HG03469 (cell line): ENCODE results near the gene NXN.
"Not testable (repeated sequence)": the region's sequence is repeated elsewhere in the genome, so short reads cannot be mapped to it uniquely, and the experiment has no call there.

Source experiments
- ATAC-seq: cut with Tn5 transposase; IDR thresholded peaks from one replicate; pipeline ENCODE4 v1.9.1; 2021; ENCODE audit warnings: mild to moderate bottlenecking, moderate library complexity, moderate number of reproducible peaks; ENCODE audit not compliant: unreplicated experiment

Gene NXN

GRCh38 chr17:787641-788221 is 191.8 kb downstream of the NXN start:
- no peak for ATAC-seq

DNA sequence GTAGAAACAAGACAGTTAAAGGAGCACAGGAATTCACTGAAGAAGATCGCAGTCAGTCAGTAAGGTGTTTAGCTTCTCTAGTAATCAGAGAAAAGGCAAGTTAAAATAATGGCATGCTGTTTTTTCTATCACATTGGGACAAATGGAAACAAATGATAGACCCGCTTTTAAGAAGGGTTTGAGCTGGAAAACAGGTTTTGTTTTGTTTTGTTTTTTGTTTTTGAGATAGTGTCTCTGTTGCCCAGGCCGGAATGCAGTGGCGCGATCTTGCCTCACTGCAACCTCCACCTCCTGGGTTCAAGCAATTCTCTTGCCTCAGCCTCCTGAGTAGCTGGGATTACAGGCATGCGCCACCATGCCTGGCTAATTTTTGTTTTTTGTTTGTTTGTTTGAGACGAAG is 193.7 kb downstream of the NXN start:
- not testable (repeated sequence) for ATAC-seq

DNA sequence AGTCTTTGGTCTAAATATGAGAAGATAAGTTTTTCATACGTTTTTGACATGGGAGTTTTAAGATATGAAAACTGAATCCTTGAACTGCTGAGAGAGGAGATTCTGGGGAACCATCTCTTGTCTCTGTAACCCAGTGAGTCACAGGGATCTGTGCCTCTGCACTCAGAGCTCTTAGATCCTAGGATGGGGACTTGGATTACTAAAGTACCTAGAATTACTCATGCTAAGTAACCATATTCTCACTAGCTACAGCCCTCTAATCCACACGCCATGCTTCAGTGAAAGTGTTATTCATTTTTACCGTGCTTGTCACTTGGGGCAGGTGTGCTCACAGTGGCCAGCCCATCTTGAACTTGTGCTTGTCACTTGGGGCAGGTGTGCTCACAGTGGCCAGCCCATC is 195.4 kb downstream of the NXN start:
- ATAC-seq = no peak

DNA sequence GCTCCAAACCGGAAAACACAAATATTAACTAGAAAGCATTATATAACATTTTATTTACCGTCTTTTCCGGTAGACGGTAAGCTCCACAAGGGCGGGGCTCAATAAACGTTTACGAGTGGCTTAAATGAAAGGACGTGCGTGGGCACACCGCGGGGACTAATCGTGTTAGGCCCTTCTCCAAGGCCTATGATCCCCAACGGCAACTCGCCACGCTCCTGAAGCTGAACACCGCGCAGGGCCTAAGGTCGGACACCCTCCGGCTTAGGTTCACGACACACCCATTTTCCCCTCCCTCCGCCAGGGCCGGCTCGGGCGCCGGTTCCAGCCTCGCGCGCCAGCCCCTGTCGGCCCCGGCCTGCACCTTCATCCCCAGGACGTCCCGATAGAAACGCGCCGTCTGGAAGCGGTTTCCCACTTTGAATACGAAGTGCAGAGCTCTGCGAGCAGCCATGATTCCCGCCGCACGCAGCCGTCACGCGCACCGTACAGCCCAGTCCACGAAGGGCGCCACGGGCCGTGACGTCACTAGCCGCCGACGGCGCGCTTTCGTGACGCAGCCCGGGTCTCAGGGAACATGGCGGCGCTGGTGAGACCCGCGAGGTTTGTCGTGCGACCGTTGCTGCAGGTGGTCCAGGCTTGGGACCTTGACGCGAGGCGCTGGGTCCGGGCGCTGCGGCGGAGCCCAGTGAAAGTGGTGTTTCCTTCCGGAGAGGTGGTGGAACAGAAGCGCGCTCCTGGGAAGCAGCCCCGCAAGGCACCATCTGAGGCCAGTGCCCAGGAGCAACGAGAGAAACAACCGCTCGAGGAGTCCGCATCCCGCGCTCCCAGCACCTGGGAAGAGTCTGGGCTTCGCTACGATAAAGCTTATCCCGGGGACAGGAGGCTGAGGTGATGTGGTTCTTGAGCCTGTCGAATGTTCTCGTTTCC is 197.5 kb downstream of the NXN start, which contains the start of the genes GLOD4 and MRM3:
Gene GLOD4 (minus strand): TSS at position 476 of the 927 bp plus-strand sequence. CDS start 25 bp downstream, at position 451.
Gene MRM3 (plus strand): TSS at position 549 of the 927 bp plus-strand sequence. CDS start 26 bp downstream, at position 575.
- peak; percentile 69 for ATAC-seq

DNA sequence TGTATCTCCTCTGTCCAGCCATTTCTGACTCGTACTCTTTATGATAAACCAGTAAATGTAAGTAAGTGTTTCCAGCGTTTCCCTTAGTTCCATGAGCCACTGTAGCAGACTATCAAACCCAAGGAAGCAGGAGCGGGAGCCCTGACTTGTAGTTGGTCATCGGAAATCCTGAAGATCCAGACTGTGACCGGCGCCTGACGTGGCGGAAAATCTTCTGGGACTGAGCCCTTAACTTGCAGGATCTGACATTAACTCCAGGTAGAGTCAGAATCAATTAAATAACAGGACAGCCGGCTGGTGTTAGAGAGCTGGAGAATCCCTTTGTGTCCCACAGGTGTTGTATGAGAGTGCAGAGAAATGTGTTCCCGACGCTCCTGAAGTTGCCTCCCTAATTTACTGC is 201.5 kb downstream of the NXN start:
- no peak for ATAC-seq

DNA sequence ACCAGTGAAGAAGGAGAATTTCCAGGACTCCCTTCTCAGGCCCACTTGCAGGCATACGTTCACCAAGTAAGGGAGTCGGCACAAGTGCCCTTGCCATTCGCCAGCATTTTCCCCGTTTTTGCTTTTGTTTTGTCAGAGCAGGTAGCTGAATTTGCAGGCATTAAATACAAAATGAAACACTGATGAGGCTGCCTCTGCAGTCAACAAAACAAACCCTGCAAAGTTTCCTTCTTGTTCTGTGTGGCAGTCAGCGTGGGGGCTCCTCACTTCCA is 205.3 kb downstream of the NXN start:
- ATAC-seq = no peak

GRCh38 chr17:773467-774312 is 205.9 kb downstream of the NXN start:
- no peak for ATAC-seq

DNA sequence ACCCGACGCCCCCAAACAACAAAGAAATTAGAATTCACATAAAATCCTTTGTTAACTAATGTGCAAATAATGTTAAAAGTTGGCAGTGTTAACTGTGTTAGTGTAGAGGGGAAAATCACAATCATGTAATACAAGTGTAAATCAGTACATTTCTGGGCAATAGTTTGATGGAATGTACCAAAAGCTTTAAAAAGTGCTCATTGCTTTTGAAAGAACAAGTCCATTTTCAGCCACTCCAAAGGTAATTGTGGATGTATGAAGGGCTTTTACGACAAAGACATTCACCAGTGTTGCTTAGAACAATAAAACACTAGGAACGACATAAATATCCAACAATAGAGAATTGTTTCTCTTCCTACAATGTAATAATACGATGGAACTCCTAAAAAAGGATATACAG is 206.6 kb downstream of the NXN start:
- ATAC-seq = no peak

DNA sequence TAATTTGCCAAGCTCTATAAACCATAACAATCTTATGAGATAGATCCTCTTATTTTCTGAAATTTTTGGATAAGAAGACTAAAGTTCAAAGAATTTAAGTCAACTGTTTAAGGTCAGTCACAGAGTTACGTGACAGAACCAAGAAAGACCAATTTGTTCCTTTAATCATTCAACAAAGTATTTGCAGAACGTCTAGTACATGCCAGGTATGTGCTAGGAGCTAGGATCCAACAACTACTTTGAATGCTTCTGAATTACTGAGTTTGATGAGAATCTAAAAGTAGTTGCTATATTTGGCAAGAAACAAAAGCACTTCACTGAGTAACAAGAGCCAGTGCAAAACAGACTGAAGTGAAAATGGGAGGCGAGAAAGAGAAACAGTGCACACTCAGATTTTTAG is 212.5 kb downstream of the NXN start:
- ATAC-seq = no peak

- ATAC-seq = no peak
These were observed 219.2 kb downstream of the NXN start for GRCh38 chr17:760371-760770.

DNA sequence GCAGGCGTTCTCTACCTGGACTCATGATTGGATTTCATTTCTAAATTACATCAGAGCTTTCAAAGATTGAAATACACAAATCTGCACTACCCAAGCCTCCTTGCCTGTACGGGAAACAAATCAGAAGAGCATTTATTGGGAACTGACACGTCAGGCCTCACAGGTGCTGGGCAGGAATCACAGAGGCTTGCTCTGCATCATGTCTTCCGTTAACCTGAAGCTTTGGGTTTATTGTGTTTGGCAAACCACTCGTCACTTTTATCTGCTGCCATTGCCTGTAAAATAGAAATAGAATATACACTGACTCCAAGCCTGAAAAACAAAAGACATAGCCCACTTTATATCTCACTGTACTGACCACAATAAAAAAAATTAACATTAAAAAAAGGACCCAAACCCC is 219.6 kb downstream of the NXN start:
- no peak for ATAC-seq

- not testable (repeated sequence) for ATAC-seq
These were observed 223.5 kb downstream of the NXN start for GRCh38 chr17:756010-756567.

DNA sequence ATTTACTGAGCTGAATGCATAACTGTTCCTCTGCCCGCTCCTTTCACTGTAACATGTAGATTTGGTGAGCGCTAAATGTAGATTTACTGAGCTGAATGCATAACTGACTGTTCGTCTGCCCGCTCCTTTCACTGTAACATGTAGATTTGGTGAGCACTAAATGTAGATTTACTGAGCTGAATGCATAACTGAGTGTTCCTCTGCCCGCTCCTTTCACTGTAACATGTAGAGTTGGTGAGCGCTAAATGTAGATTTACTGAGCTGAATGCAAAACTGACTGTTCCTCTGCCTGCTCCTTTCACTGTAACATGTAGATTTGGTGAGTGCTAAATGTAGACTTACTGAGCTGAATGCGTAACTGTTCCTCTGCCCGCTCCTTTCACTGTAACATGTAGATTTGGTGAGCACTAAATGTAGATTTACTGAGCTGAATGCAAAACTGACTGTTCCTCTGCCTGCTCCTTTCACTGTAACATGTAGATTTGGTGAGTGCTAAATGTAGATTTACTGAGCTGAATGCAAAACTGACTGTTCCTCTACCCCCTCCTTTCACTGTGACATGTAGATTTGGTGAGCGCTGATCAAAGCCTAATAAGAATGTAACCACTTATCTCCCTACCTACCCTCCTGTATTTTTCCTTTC is 224.1 kb downstream of the NXN start:
- ATAC-seq = not testable (repeated sequence)

DNA sequence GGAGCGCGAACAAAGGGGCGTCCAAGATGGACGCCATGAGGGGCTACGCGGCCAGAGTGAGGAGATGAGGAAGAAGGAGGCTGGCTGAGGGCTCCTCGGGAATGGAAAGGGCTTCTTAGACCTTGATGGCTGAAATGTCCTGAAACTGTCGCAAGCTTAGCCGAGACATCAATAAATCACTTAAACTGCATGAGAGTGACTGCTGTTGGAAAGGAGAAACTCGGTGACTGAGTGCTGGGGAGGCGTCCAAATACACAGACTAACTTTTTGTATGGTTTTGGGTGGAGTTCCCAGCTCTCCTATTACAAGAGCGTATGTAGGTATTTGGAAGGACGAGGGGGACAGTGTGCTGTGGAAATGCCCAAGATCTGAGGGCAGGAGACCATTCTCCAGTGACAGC is 226.2 kb downstream of the NXN start:
- no peak for ATAC-seq

DNA sequence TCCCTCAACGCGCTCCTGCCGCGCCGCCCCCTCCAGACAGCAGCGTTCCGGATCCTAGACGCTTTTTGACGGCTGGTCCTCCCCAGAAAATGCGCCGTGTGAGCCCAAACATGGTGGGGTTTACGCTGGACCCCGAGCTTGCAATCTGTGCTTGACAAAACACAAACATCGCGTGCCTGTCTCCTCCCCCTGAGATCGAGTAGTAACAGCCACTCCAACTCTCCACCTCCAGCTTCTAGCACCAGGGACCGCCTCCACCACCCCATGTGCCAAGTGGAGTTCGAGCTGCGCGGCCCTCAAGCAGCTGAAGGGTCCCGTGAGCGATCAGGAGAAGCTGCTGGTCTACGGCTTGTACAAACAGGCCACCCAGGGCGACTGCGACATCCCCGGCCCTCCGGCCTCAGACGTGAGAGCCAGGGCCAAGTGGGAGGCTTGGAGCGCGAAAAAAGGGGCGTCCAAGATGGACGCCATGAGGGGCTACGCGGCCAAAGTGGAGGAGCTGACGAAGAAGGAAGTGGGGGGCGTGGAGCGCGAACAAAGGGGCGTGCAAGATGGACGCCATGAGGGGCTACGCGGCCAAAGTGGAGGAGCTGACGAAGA is 226.9 kb downstream of the NXN start:
- no peak for ATAC-seq

- peak; percentile 49 for ATAC-seq
These were observed 227.5 kb downstream of the NXN start, which contains the start of gene GEMIN4 for GRCh38 chr17:752002-752619. GEMIN4 (minus strand) TSS chr17:752264; CDS start chr17:752142, 122 bp downstream.

- no peak for ATAC-seq
These were observed 228.1 kb downstream of the NXN start for GRCh38 chr17:751269-752001.

DNA sequence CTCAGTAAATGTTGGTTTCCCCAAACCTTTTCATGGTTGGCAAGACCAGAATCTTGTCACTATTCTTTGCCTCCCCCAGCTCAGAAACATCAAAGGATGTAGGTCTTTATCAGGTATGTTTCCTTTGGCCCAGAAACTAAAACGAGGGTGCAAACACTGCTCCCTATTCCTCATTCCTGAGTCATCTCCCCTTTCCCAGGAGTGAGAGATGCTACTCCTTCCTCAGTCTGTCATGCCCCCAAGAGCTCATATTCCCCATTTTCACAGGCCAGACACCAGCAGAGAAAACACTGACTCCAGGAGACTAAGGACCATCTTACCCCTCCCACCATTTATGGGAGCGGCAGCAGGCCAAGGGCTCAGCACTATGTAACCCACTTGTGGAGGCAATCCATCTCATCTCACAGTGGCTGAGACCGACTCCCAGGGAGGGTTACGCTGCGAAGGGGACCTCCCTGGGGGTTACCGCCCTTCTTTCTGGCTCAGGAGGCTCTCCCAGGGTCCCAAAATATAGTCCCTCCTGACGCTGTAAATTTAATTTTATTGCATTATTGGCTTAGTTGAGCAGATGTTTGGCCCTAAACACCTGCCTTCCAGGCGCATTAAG is 229.0 kb downstream of the NXN start:
- no peak for ATAC-seq

GRCh38 chr17:749359-749758 is 230.2 kb downstream of the NXN start:
- ATAC-seq = not testable (repeated sequence)
